Measurements from ENCODE around the gene NFATC2.
"Not testable (repeated sequence)": the region's sequence is repeated elsewhere in the genome, so short reads cannot be mapped to it uniquely, and the experiment has no call there.

NFATC2 gene

DNA sequence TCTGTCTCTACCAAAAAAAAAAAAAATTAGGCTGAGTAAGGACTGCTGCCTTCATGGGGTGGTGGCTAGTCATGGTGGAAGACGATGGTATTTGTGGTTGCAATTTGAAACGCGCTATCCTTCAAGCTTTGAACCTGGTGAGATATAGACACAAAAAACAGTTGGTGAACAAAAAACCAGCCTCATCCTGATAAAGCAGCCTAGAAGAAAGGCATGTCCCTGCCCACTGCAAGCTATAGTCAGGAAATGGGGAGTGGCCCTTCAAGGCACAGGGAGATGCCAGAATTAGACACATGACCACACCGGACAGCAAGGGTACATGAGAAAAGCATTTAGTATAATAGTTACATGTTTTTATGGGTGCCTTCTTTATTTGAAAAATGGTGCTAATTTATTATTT is 193.6 kb downstream of the NFATC2 start:
- TF ChIP-seq, protein P1, sequence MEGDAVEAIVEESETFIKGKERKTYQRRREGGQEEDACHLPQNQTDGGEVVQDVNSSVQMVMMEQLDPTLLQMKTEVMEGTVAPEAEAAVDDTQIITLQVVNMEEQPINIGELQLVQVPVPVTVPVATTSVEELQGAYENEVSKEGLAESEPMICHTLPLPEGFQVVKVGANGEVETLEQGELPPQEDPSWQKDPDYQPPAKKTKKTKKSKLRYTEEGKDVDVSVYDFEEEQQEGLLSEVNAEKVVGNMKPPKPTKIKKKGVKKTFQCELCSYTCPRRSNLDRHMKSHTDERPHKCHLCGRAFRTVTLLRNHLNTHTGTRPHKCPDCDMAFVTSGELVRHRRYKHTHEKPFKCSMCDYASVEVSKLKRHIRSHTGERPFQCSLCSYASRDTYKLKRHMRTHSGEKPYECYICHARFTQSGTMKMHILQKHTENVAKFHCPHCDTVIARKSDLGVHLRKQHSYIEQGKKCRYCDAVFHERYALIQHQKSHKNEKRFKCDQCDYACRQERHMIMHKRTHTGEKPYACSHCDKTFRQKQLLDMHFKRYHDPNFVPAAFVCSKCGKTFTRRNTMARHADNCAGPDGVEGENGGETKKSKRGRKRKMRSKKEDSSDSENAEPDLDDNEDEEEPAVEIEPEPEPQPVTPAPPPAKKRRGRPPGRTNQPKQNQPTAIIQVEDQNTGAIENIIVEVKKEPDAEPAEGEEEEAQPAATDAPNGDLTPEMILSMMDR (IDR thresholded peaks at IDR 0.05; ENCODE audit: low read length, missing control alignments) = no peak
- DNase-seq (ENCODE audit: low read depth) = no peak

DNA sequence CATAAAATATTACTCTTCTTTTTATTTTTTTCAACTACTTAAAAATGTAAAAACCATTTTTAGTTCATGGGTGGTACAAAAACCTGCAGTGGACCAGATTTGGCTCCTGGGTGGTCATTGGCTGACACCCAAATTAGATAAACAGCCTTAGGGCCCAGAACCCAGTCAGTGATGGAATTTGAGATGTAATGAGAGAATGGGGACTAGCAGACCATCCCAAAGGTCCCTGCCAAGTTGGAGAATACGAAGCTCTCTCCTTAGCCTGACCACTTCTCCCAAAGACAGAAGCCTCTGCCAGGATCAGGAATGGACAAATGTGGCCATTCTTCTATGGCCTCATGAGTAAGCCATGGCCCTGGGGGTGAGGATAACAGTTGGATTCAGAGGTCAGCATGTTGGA is 194.7 kb downstream of the NFATC2 start:
- DNase-seq (ENCODE audit: low read depth) = no peak
- TF ChIP-seq, protein P1 (IDR thresholded peaks at IDR 0.05; ENCODE audit: low read length, missing control alignments) = no peak
- no peak overlapping the region for H3K4me3 ChIP-seq (replicated peaks; ENCODE audit: low read depth, low read length)

More for the DNA sequence above, 193.6 kb downstream of the NFATC2 start:
- H3K4me3 ChIP-seq (replicated peaks; ENCODE audit: low read depth, low read length) = no peak overlapping the region

GRCh38 chr20:51346686-51347485 is 195.6 kb downstream of the NFATC2 start:
- no peak overlapping the region for H3K4me3 ChIP-seq (replicated peaks; ENCODE audit: low read depth, low read length)
- DNase-seq (ENCODE audit: low read depth) = peak; percentile 41
- TF ChIP-seq, protein P1 (IDR thresholded peaks at IDR 0.05; ENCODE audit: low read length, missing control alignments) = no peak

DNA sequence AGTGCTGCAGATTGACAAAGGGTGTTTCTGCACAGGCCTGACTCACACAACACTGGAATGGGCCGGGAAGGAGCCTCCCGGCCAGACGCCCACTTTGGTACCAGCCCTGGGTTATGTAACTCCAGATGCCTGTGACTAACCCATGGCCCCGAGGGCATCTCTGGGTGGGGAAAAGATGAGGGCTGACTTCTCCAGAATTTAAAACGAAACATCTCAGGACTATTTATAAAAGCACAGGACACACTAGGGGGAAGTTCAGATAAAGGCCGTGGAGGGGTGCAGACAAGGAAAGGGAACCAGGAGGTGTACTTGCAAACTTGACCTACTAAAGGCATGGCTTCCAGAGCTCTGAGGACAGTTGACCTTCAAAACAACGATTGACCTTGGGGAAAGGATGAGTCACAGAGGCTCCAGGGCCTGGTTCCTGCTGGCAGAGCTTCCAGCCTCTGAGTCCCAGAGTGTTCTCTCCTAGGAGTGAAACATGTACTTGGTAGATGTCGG is 196.9 kb downstream of the NFATC2 start:
- TF ChIP-seq, protein P1 (IDR thresholded peaks at IDR 0.05; ENCODE audit: low read length, missing control alignments) = no peak
- no peak overlapping the region for H3K4me3 ChIP-seq (replicated peaks; ENCODE audit: low read depth, low read length)
- peak; percentile 54 for DNase-seq (ENCODE audit: low read depth)

DNA sequence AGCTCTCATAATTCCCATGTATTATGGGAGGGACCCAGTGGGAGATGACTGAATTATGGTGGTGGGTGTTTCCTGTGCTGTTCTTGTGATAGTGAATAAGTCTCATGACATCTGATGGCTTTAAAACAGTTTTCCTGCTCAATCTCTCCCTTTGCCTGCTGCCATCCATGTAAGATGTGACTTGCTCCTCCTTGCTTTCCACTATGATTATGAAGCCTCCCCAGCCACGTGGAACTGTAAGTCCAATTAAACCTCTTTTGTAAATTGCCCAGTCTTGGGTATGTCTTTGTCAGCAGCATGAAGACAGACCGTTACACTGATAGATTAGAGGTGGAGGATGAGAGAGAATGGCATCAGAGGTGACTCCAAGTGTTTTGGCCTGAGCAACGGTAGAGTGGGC is 198.7 kb downstream of the NFATC2 start:
- DNase-seq (ENCODE audit: low read depth); H3K4me3 ChIP-seq (replicated peaks; ENCODE audit: low read depth, low read length): not testable (repeated sequence)

DNA sequence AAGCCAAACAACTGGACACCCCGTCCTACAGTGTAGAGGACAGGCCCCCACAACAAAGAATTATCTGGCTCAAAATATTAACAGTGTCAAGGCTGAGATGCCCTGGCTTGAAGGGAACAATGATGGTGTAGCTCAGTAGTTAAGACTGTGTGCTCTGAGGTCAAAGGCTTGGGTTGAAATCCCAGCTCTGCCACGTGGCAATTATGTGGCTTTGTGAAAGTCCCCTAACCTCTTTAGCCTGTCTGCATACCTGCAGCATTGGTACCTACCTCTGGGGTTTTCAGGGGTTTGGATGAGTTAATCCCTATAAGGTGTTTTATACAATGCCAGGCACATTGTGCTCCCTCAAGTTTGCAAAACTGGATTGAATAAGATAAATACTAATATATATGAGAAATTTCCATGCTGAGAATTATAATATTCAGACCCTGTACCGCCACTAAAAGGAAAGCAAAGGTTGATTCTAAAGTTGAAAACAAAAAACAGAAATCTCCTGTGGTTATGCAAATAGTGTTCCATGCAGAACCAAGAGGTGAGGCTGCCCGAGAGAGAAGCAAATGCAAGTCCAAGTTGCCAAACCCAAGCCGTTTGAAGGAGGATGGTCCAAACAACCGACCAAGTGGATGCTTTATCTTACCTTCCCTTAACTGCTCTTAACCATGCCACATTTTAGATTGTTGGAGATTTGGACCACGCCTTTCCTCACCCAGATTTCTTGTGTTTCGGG is 199.8 kb downstream of the NFATC2 start:
- TF ChIP-seq, protein P1 (IDR thresholded peaks at IDR 0.05; ENCODE audit: low read length, missing control alignments) = no peak

DNA sequence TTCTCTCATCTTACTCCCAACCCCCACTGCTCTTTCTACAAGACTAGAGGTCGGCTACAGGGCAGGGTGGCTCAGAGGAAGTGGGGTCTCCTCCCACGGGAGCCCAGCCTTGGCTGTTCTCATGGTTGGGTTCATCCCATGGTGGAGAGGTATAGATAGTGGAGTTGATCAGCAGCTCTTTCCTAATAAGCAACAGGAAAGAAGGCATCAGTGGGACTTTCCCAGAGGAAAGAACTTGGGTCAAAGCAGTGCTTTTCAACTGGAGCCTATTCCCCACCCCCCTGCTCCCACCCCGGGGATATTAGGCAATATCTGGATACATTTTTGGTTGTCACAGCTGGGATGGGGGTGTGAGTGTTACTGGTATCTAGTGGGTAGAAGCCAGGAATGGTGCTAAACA is 200.9 kb downstream of the NFATC2 start:
- peak; percentile 77 for DNase-seq (ENCODE audit: low read depth)

More for the DNA sequence above, 199.8 kb downstream of the NFATC2 start:
- DNase-seq (ENCODE audit: low read depth) = no peak
- no peak overlapping the region for H3K4me3 ChIP-seq (replicated peaks; ENCODE audit: low read depth, low read length)

More for the DNA sequence above, 200.9 kb downstream of the NFATC2 start:
- TF ChIP-seq, protein P1 (IDR thresholded peaks at IDR 0.05; ENCODE audit: low read length, missing control alignments) = no peak
- H3K4me3 ChIP-seq (replicated peaks; ENCODE audit: low read depth, low read length) = no peak overlapping the region
